Raji (cell line): ENCODE measurements around the gene PTGFRN.

Source experiments
- POLR2A ChIP-seq: IDR thresholded peaks from 2 replicates; pipeline ENCODE4 v1.6.1; 2011; ENCODE audit warnings: low read depth, low read length, control low read depth; ENCODE audit not compliant: insufficient read depth

Gene PTGFRN

GRCh38 chr1:116908820-116909511, 750 bp upstream of the PTGFRN start:
- no peak for TF ChIP-seq POLR2A

- TF ChIP-seq POLR2A = no peak
These were observed 867 bp downstream of the PTGFRN start for GRCh38 chr1:116910379-116911187.

GRCh38 chr1:116911188-116911553, 1.5 kb downstream of the PTGFRN start:
- no peak for TF ChIP-seq POLR2A

GRCh38 chr1:116911779-116912469, 2.2 kb downstream of the PTGFRN start:
- TF ChIP-seq POLR2A = no peak

GRCh38 chr1:116912846-116913245, 3.1 kb downstream of the PTGFRN start:
- TF ChIP-seq POLR2A = no peak

- TF ChIP-seq POLR2A = no peak
These were observed 4.2 kb downstream of the PTGFRN start for GRCh38 chr1:116913941-116914340.

- no peak for TF ChIP-seq POLR2A
These were observed 5.0 kb downstream of the PTGFRN start for GRCh38 chr1:116914667-116915066.

- no peak for TF ChIP-seq POLR2A
These were observed 5.5 kb downstream of the PTGFRN start for GRCh38 chr1:116915086-116915661.

- TF ChIP-seq POLR2A = no peak
These were observed 6.3 kb downstream of the PTGFRN start for GRCh38 chr1:116916002-116916401.

- no peak for TF ChIP-seq POLR2A
These were observed 7.1 kb downstream of the PTGFRN start for GRCh38 chr1:116916533-116917445.

GRCh38 chr1:116918714-116919357, 9.1 kb downstream of the PTGFRN start:
- TF ChIP-seq POLR2A = no peak

- no peak for TF ChIP-seq POLR2A
These were observed 10.1 kb downstream of the PTGFRN start for GRCh38 chr1:116919802-116920201.

GRCh38 chr1:116920211-116920610, 10.5 kb downstream of the PTGFRN start:
- TF ChIP-seq POLR2A = no peak

GRCh38 chr1:116921301-116921885, 11.7 kb downstream of the PTGFRN start:
- no peak for TF ChIP-seq POLR2A
